NCI-H146 treated with DMSO at 0.1 percent for 48 hours (cell line): ENCODE data around the gene SPECC1.
A peak's percentile ranks its signal among the peaks of the same experiment; 100 is the strongest.
"Not testable (repeated sequence)": the region's sequence is repeated elsewhere in the genome, so short reads cannot be mapped to it uniquely, and the experiment has no call there.

ENCODE experiments used
- DNase-seq: peaks from one replicate; lab custom pipeline; 2025; ENCODE audit not compliant: unreplicated experiment; lab: John Stamatoyannopoulos, UW

The SPECC1 gene, protein sequence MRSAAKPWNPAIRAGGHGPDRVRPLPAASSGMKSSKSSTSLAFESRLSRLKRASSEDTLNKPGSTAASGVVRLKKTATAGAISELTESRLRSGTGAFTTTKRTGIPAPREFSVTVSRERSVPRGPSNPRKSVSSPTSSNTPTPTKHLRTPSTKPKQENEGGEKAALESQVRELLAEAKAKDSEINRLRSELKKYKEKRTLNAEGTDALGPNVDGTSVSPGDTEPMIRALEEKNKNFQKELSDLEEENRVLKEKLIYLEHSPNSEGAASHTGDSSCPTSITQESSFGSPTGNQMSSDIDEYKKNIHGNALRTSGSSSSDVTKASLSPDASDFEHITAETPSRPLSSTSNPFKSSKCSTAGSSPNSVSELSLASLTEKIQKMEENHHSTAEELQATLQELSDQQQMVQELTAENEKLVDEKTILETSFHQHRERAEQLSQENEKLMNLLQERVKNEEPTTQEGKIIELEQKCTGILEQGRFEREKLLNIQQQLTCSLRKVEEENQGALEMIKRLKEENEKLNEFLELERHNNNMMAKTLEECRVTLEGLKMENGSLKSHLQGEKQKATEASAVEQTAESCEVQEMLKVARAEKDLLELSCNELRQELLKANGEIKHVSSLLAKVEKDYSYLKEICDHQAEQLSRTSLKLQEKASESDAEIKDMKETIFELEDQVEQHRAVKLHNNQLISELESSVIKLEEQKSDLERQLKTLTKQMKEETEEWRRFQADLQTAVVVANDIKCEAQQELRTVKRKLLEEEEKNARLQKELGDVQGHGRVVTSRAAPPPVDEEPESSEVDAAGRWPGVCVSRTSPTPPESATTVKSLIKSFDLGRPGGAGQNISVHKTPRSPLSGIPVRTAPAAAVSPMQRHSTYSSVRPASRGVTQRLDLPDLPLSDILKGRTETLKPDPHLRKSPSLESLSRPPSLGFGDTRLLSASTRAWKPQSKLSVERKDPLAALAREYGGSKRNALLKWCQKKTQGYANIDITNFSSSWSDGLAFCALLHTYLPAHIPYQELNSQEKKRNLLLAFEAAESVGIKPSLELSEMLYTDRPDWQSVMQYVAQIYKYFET

GRCh38 chr17:20009302-20010098 is at the start of gene SPECC1:
SPECC1 (plus strand) TSS chr17:20009359; CDS start chr17:20096652, 87,293 bp downstream.
- DNase-seq, result peak; percentile 70

- DNase-seq, result not testable (repeated sequence)
Measured at GRCh38 chr17:19962954-19963353, 46.2 kb upstream of the SPECC1 start.

DNA sequence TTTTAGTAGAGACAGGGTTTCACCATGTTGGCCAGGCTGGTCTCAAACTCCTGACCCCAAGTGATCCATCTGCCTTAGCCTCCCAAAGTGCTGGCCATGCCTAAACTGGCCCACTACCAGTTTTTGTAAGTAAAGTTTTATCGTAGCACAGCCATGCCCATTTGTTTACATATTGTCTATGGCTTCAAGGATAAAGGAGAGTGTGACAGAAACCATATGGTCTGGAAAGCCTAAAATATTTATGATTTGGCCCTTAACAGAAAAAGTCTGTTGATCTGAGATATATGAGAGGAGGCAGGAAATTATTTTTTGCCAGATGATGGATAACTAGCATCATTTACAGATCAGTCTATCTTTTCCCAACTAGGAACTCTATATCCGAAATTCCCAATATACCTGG is 36.0 kb upstream of the SPECC1 start:
- DNase-seq, result no peak

DNA sequence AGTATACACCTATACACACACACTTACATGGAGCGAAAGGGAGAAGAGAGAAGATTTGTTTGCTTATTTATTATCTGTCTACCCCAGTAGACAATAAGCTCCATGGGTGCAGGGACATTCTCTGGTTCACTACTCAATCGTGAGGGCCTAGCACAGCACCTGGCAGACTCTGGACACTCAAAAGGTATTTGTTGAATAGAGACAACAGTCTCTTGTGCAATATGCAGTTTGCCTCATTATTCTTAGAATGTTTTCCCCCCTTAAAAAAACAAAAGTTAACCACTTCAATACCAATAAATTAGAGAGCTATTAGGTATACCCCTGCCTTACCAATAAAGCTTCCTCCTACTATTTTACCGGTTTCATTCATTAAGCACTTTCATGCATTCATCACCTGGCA is 33.6 kb upstream of the SPECC1 start:
- DNase-seq, result no peak

- peak; percentile 74 for DNase-seq
Measured at GRCh38 chr17:19977293-19978208, 31.6 kb upstream of the SPECC1 start, which contains the start of gene AKAP10. AKAP10 (minus strand) TSS chr17:19977828; CDS start chr17:19977679, 149 bp downstream.

GRCh38 chr17:19978209-19978802 is 30.9 kb upstream of the SPECC1 start:
- no peak for DNase-seq

- no peak for DNase-seq
Measured at GRCh38 chr17:19978805-19979211, 30.4 kb upstream of the SPECC1 start.

GRCh38 chr17:19979917-19980770 is 29.0 kb upstream of the SPECC1 start:
- DNase-seq, result no peak

GRCh38 chr17:19986941-19987861 is 22.0 kb upstream of the SPECC1 start:
- DNase-seq, result no peak

DNA sequence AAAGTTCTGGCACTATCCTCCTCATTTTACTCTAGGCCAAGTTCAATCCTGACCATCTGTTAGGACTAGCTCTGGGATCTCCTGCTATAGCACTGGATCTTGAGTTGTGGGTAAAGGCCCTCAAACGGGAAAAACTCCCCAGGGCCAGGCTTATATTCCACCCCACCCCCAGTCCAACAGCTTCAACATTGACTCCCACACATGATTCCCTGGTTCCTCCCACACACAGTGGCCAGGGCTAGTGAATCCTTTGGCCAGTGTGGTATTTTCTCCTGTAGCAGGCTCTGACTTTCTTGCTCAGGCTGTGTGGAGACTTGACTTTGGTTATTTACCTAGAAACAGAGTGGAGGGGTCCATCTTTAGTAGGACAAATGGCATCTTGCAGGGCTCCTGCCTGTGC is 21.3 kb upstream of the SPECC1 start:
- no peak for DNase-seq

GRCh38 chr17:19991252-19991885 is 17.8 kb upstream of the SPECC1 start:
- DNase-seq, result peak; percentile 46

DNA sequence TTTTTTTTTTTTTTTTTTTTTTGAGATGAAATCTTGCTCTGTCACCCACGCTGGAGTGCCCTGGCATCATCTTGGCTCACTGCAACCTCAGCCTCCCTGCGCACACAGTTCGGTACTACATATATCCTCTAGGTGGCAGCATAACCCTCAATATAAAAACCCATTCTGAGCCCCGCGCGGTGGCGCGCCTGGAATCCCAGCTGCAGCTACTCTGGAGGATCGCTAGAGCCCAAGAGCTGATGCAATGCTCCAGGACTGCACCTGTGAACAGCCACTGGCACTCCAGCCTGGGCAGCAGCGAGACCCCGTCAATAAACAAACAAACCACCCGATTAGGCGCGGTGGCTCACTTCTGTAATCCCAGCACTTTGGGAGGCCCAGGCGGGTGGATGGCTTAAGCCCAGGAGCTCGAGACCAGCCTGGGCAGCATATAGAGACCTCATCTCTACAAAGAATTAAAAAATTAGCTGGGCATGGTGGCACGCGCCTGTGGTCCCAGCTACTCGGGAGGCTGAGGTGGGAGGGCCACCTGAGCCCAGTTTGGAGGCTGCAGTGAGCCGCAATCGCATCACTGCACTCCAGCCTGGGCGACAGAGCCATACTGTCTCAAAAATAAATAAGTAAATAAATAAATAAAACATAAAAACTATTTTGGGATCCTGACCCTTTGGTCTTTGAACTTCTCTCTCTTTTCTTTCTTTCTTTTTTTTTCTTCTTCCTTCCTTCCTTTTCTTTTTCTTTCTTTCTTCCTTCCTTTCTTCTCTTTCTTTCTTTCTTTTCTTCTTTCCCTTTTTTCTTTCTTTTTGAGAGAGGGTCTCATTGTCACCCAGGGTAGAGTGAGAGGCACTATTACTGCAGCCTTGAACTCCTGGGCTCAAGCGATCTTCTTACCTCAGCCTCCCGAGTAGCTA is 16.1 kb upstream of the SPECC1 start:
- peak; percentile 90 for DNase-seq

GRCh38 chr17:19996086-19996485 is 13.1 kb upstream of the SPECC1 start:
- no peak for DNase-seq

DNA sequence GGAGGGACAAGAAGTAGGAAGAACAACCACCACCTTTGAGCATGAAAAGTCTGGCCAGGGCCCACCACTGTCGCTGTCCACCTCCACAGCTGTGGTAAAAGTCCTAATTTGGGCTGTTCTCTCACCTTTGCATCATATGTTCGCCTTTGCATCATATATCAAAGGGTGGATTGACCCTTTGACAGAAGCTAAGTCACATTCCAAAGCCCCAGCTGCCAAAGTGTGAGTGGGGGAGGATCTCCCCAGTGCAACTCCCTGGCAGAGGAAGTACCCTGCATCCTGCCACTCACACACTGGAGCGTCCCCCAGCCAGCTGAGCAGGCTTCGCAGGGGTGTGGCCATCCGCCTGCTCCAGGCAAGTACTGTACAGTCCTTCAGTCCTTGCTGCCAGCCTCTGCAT is 12.7 kb upstream of the SPECC1 start:
- DNase-seq, result no peak

DNA sequence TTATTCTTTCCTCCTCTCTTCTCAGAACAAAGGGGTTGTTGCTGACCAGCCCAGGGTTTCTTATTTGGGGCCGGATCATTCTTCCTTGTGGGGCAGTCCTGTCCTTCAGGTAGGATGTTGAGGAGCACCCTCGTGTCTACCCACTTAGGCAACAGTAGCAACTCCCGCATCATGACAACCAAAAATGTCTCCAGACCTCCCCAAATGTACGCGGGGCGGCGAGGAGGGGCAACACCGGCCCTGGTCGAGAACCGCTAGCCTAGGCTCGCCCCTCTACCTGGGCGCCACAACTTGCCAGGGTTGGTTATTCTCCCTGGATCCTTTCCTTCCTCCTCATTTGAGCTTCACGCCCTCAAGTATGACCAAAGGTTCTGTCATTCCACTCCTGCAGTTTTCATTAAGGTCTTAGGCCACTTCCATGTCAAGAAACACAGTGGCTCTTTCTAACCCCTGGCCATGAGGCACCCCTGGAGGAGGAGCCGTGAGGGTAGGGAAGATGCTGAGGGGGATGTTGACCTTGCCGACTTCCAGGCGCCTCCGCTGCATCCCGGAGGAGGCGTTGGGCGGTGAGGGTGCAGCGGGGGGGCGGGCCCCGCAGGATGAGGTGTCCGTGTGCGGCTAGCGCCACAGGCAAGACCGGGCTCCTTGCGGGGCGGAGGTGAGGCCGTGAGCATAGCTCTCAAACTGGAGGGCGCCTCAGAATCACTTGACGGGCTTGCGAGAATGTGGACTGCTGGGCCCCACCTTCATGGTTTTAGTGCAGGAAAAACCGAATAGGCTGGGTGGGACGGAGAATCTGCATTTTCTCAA is 712 bp upstream of the SPECC1 start:
- peak; percentile 21 for DNase-seq
